Measurements from ENCODE around the gene ANKRD65. TPM values are rescaled to one million over a fixed set of nuclear protein-coding genes. Genes with fewer than 3 reads are reported as not detected.

Gene ANKRD65
- total RNA-seq, 1 donor from 2014 or later: 3.0 TPM

Other genes with a start within 250 kb of the ANKRD65 start
- 0.24 TPM for gene TTLL10, start 247.4 kb downstream of the ANKRD65 start, total RNA-seq
- gene TNFRSF18, start 214.7 kb downstream of the ANKRD65 start, total RNA-seq: not detected
- 1.4 TPM for gene TNFRSF4, start 207.1 kb downstream of the ANKRD65 start, total RNA-seq
- gene SDF4, start 189.3 kb downstream of the ANKRD65 start, total RNA-seq: 125 TPM
- 8.3 TPM for gene B3GALT6, start 189.0 kb downstream of the ANKRD65 start, total RNA-seq
- 0.57 TPM for gene C1QTNF12, start 174.6 kb downstream of the ANKRD65 start, total RNA-seq
- 40.0 TPM for gene UBE2J2, start 147.4 kb downstream of the ANKRD65 start, total RNA-seq
- 3.0 TPM for gene SCNN1D, start 140.8 kb downstream of the ANKRD65 start, total RNA-seq
- gene ACAP3, start 113.3 kb downstream of the ANKRD65 start, total RNA-seq: 57.3 TPM
- gene PUSL1, start 112.7 kb downstream of the ANKRD65 start, total RNA-seq: 10.3 TPM
- gene INTS11, start 96.6 kb downstream of the ANKRD65 start, total RNA-seq: 75.7 TPM
- 119 TPM for gene CPTP, start 96.5 kb downstream of the ANKRD65 start, total RNA-seq
- 0.51 TPM for gene TAS1R3, start 90.0 kb downstream of the ANKRD65 start, total RNA-seq
- gene DVL1, start 71.9 kb downstream of the ANKRD65 start, total RNA-seq: 119 TPM
- gene MXRA8, start 62.7 kb downstream of the ANKRD65 start, total RNA-seq: 21.8 TPM
- gene AURKAIP1, start 46.1 kb downstream of the ANKRD65 start, total RNA-seq: 265 TPM
- 49.4 TPM for gene CCNL2, start 21.9 kb downstream of the ANKRD65 start, total RNA-seq
- gene MRPL20, start 14.0 kb downstream of the ANKRD65 start, total RNA-seq: 140 TPM
- 20.5 TPM for gene VWA1, start 14.4 kb upstream of the ANKRD65 start, total RNA-seq
- 1.8 TPM for gene ATAD3C, start 28.4 kb upstream of the ANKRD65 start, total RNA-seq
- gene ATAD3B, start 50.5 kb upstream of the ANKRD65 start, total RNA-seq: 9.0 TPM
- 17.9 TPM for gene ATAD3A, start 90.9 kb upstream of the ANKRD65 start, total RNA-seq
- 6.9 TPM for gene TMEM240, start 119.3 kb upstream of the ANKRD65 start, total RNA-seq
- gene SSU72, start 153.6 kb upstream of the ANKRD65 start, total RNA-seq: 116 TPM
- 3.0 TPM for gene FNDC10, start 178.9 kb upstream of the ANKRD65 start, total RNA-seq
- gene MIB2, start 194.2 kb upstream of the ANKRD65 start, total RNA-seq: 103 TPM
- gene MMP23B, start 210.9 kb upstream of the ANKRD65 start, total RNA-seq: 36.2 TPM
- 24.0 TPM for gene CDK11B, start 237.7 kb upstream of the ANKRD65 start, total RNA-seq